Immature natural killer cell (primary cell): ENCODE data around the gene OLFML3. TPM values are rescaled to one million over a fixed set of nuclear protein-coding genes. Genes with fewer than 3 reads are reported as not detected.

Experiments
- DNase-seq, 3 donors: peaks; one replicate each; pipeline ENCODE4 v3.0.0; 2022; ENCODE audit warnings: mixed read lengths in 1 of 3
- H3K27ac Mint-ChIP-seq, 6 donors: one replicate each; pipeline ENCODE4 v1.8.0; 2020; ENCODE audit warnings: mixed read lengths in 6 of 6, mild to moderate bottlenecking in 5 of 6, inconsistent platforms in 4 of 6, moderate library complexity in 3 of 6
- H3K27me3 Mint-ChIP-seq, 3 donors: one replicate each; pipeline ENCODE4 v1.8.0; 2020 to 2021; ENCODE audit warnings: low read depth in 3 of 3, mild to moderate bottlenecking in 3 of 3, mixed read lengths in 3 of 3, moderate library complexity in 3 of 3, inconsistent platforms in 1 of 3
- H3K36me3 Mint-ChIP-seq, 3 donors: one replicate each; pipeline ENCODE4 v1.8.0; 2020; ENCODE audit warnings: mixed read lengths in 3 of 3, inconsistent platforms in 2 of 3, mild to moderate bottlenecking in 2 of 3
- H3K4me1 Mint-ChIP-seq, 2 donors: one replicate each; pipeline ENCODE4 v1.8.0; 2020; ENCODE audit warnings: inconsistent platforms in 2 of 2, mild to moderate bottlenecking in 2 of 2, mixed read lengths in 2 of 2, moderate library complexity in 1 of 2
- H3K4me3 Mint-ChIP-seq, 5 donors: one replicate each; pipeline ENCODE4 v1.8.0; 2020; ENCODE audit warnings: mild to moderate bottlenecking in 5 of 5, mixed read lengths in 5 of 5, inconsistent platforms in 3 of 5, moderate library complexity in 3 of 5
- H3K9me3 Mint-ChIP-seq, 6 donors: one replicate each; pipeline ENCODE4 v1.8.0; 2020; ENCODE audit warnings: mild to moderate bottlenecking in 6 of 6, mixed read lengths in 6 of 6, inconsistent platforms in 4 of 6, moderate library complexity in 3 of 6
- polyA plus RNA-seq, 3 donors: library from polyadenylated mRNA; unstranded; fragments of 300-500 nt; fragmentation: Illumina TruSeq; gene quantifications; one replicate each; pipeline ENCODE4 v1.2.3, GENCODE V29; 2021

Gene OLFML3
- polyA plus RNA-seq, 3 donors from 2014 or later: 0.11 TPM; not detected in 2

GRCh38 chr1:113963281-113963906 lies 15.9 kb upstream of the OLFML3 start:
- Mint-ChIP-seq H3K9me3 (no peaks in the 10 kb centered on the region), H3K27me3 (peaks cover 0 to 2% (median 2%) of the 10 kb centered on the region in 3 donors), H3K4me1 (peaks cover 8 to 40% of the 10 kb centered on the region in 2 donors), H3K27ac (peak overlapping the region; percentile 9 to 85 (median 36)), H3K36me3 (peaks cover 39 to 76% (median 51%) of the 10 kb centered on the region in 3 donors), H3K4me3 (no peak overlapping the region)
- DNase-seq: peak in 1 of 3 donors; percentile 24

GRCh38 chr1:113965703-113966412 lies 13.4 kb upstream of the OLFML3 start:
- Mint-ChIP-seq H3K9me3 (no peaks in the 10 kb centered on the region), H3K36me3 (peaks cover 56 to 75% (median 62%) of the 10 kb centered on the region in 3 donors), H3K27ac (peak overlapping the region in 3 of 6 donors; percentile 11 to 65 (median 21)), H3K27me3 (peaks cover 0 to 4% (median 2%) of the 10 kb centered on the region in 3 donors), H3K4me1 (peaks cover 7 to 29% of the 10 kb centered on the region in 2 donors), H3K4me3 (no peak overlapping the region)
- DNase-seq: no peak

- H3K27me3 Mint-ChIP-seq: peaks cover 0 to 4% (median 4%) of the 10 kb centered on the region in 3 donors
- peaks cover 28 to 67% (median 53%) of the 10 kb centered on the region in 3 donors for H3K36me3 Mint-ChIP-seq
- no peak overlapping the region for H3K4me3 Mint-ChIP-seq
- DNase-seq: no peak
- H3K27ac Mint-ChIP-seq: peak overlapping the region in 4 of 6 donors; percentile 24 to 80 (median 71)
- H3K4me1 Mint-ChIP-seq: peaks cover 35 to 53% of the 10 kb centered on the region in 2 donors
- no peaks in the 10 kb centered on the region for H3K9me3 Mint-ChIP-seq
Measured at GRCh38 chr1:113972954-113973353, 6.3 kb upstream of the OLFML3 start.

- Mint-ChIP-seq H3K4me1 (peaks cover 45 to 63% of the 10 kb centered on the region in 2 donors), H3K36me3 (peaks cover 11 to 46% (median 36%) of the 10 kb centered on the region in 3 donors)
Measured at GRCh38 chr1:113975211-113975895, 3.9 kb upstream of the OLFML3 start.

GRCh38 chr1:113976609-113977278 lies 2.5 kb upstream of the OLFML3 start:
- Mint-ChIP-seq H3K4me3 (peak overlapping the region in 4 of 5 donors; percentile 24 to 85 (median 49)), H3K27me3 (peaks cover 0 to 7% (median 5%) of the 10 kb centered on the region in 3 donors), H3K36me3 (peaks cover 11 to 46% (median 33%) of the 10 kb centered on the region in 3 donors), H3K9me3 (no peaks in the 10 kb centered on the region), H3K27ac (peak overlapping the region; percentile 55 to 83 (median 78)), H3K4me1 (peaks cover 47 to 58% of the 10 kb centered on the region in 2 donors)
- no peak for DNase-seq

More at GRCh38 chr1:113975211-113975895, 3.9 kb upstream of the OLFML3 start:
- peak; percentile 33 to 53 (median 37) for DNase-seq
- H3K9me3 Mint-ChIP-seq: no peaks in the 10 kb centered on the region
- H3K4me3 Mint-ChIP-seq: peak overlapping the region; percentile 58 to 85 (median 72)
- peak overlapping the region; percentile 62 to 94 (median 74) for H3K27ac Mint-ChIP-seq
- H3K27me3 Mint-ChIP-seq: peaks cover 0 to 7% (median 3%) of the 10 kb centered on the region in 3 donors

GRCh38 chr1:113977906-113978305 lies 1.4 kb upstream of the OLFML3 start:
- peaks cover 7 to 37% (median 24%) of the 10 kb centered on the region in 3 donors for H3K36me3 Mint-ChIP-seq
- no peak for DNase-seq
- H3K4me1 Mint-ChIP-seq: peaks cover 50 to 64% of the 10 kb centered on the region in 2 donors
- H3K27me3 Mint-ChIP-seq: peaks cover 0 to 7% (median 5%) of the 10 kb centered on the region in 3 donors
- no peaks in the 10 kb centered on the region for H3K9me3 Mint-ChIP-seq
- peak overlapping the region in 4 of 6 donors; percentile 23 to 45 (median 34) for H3K27ac Mint-ChIP-seq
- H3K4me3 Mint-ChIP-seq: no peak overlapping the region

- Mint-ChIP-seq H3K27ac (peak overlapping the region in 1 of 6 donors; percentile 10), H3K27me3 (peaks cover 0 to 5% (median 3%) of the 10 kb centered on the region in 3 donors), H3K4me3 (no peak overlapping the region), H3K36me3 (peaks cover 6 to 17% (median 8%) of the 10 kb centered on the region in 3 donors), H3K9me3 (no peaks in the 10 kb centered on the region), H3K4me1 (peaks cover 44 to 54% of the 10 kb centered on the region in 2 donors)
- DNase-seq: no peak
Measured at GRCh38 chr1:113980110-113980509, 836 bp downstream of the OLFML3 start.

GRCh38 chr1:113981962-113982931 lies 3.0 kb downstream of the OLFML3 start:
- peaks cover 0 to 3% (median 3%) of the 10 kb centered on the region in 3 donors for H3K27me3 Mint-ChIP-seq
- no peaks in the 10 kb centered on the region for H3K9me3 Mint-ChIP-seq
- H3K4me1 Mint-ChIP-seq: peaks cover 23 to 33% of the 10 kb centered on the region in 2 donors
- no peak overlapping the region for H3K4me3 Mint-ChIP-seq
- H3K36me3 Mint-ChIP-seq: peaks cover 5 to 12% (median 8%) of the 10 kb centered on the region in 3 donors
- no peak for DNase-seq
- H3K27ac Mint-ChIP-seq: peak overlapping the region in 2 of 6 donors; percentile 19 to 33

GRCh38 chr1:113982949-113983348 lies 3.7 kb downstream of the OLFML3 start:
- Mint-ChIP-seq H3K9me3 (peaks cover 0 to 1% (median 0%) of the 10 kb centered on the region in 6 donors), H3K36me3 (peaks cover 5 to 12% (median 8%) of the 10 kb centered on the region in 3 donors), H3K4me1 (peaks cover 19 to 26% of the 10 kb centered on the region in 2 donors), H3K4me3 (no peak overlapping the region), H3K27ac (peak overlapping the region in 1 of 6 donors; percentile 33), H3K27me3 (peaks cover 0 to 3% (median 3%) of the 10 kb centered on the region in 3 donors)
- no peak for DNase-seq

- peaks cover 5 to 12% (median 8%) of the 10 kb centered on the region in 3 donors for H3K36me3 Mint-ChIP-seq
- H3K9me3 Mint-ChIP-seq: peaks cover 0 to 1% (median 0%) of the 10 kb centered on the region in 6 donors
- H3K4me3 Mint-ChIP-seq: no peak overlapping the region
- no peak overlapping the region for H3K27ac Mint-ChIP-seq
- no peak for DNase-seq
- peaks cover 0 to 3% (median 3%) of the 10 kb centered on the region in 3 donors for H3K27me3 Mint-ChIP-seq
- H3K4me1 Mint-ChIP-seq: peaks cover 15 to 21% of the 10 kb centered on the region in 2 donors
Measured at GRCh38 chr1:113983391-113983790, 4.1 kb downstream of the OLFML3 start.

- Mint-ChIP-seq H3K4me3 (no peak overlapping the region), H3K4me1 (peaks cover 10 to 17% of the 10 kb centered on the region in 2 donors), H3K9me3 (peaks cover 0 to 1% (median 0%) of the 10 kb centered on the region in 6 donors), H3K36me3 (peaks cover 5 to 12% (median 8%) of the 10 kb centered on the region in 3 donors), H3K27me3 (peaks cover 0 to 3% (median under 1%) of the 10 kb centered on the region in 3 donors), H3K27ac (peak overlapping the region in 1 of 6 donors; percentile 20)
- no peak for DNase-seq
Measured at GRCh38 chr1:113983826-113984225, 4.6 kb downstream of the OLFML3 start.

- H3K27ac Mint-ChIP-seq: peak overlapping the region in 1 of 6 donors; percentile 22
- H3K4me3 Mint-ChIP-seq: no peak overlapping the region
- H3K4me1 Mint-ChIP-seq: peaks cover 6 to 11% of the 10 kb centered on the region in 2 donors
- H3K27me3 Mint-ChIP-seq: peaks cover 0 to 3% (median 0%) of the 10 kb centered on the region in 3 donors
- peaks cover 0 to 1% (median 0%) of the 10 kb centered on the region in 6 donors for H3K9me3 Mint-ChIP-seq
- H3K36me3 Mint-ChIP-seq: peaks cover 5 to 12% (median 8%) of the 10 kb centered on the region in 3 donors
- DNase-seq: no peak
Measured at GRCh38 chr1:113984710-113985109, 5.4 kb downstream of the OLFML3 start.
